ENCODE data around the gene CNNM2. TPM values are rescaled to one million over a fixed set of nuclear protein-coding genes. Genes with fewer than 3 reads are reported as not detected.
"Not testable (repeated sequence)": the region's sequence is repeated elsewhere in the genome, so short reads cannot be mapped to it uniquely, and the experiment has no call there.

Gene CNNM2
- total RNA-seq, 1 experiment from 2014 or later: 4.7 TPM

DNA sequence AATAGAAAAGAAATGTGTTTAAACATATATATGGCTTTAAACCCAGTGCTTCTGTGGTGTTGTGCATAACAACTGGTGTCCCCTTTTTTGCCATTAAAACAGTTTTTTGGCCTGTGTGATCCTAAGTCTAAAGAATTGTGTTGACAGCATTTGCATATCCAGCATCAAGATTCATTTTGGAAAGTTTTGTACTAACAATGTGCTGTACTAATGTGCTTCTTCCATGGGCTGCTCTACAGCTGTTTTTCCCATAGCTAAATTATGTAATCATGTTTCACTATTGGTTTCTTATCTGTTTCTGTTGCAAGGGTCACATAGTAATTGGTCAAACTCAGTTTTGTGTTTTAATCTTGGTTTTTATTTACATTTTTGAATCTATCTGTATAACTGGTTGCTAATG, 5.5 kb downstream of the CNNM2 start:
- DNase-seq (ENCODE audit: low read depth): no peak

DNA sequence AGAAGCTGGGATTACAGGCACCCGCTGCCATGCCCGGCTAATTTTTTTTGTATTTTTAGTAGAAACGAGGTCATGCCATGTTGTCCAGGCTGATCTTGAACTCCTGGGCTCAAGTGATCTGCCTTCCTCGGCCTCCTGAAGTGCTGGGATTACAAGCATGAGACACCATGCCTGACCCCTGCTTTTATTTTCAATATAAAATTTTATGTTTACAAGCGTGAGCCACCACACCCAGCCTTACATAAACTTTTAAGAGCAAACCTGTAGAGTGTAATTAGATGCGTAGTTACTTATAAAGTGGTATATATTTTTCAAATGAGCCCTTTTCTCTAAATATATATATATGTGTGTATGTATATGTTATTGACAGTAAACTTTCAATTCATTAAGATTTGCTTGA, 8.7 kb downstream of the CNNM2 start:
- no peak for DNase-seq (ENCODE audit: low read depth)

DNA sequence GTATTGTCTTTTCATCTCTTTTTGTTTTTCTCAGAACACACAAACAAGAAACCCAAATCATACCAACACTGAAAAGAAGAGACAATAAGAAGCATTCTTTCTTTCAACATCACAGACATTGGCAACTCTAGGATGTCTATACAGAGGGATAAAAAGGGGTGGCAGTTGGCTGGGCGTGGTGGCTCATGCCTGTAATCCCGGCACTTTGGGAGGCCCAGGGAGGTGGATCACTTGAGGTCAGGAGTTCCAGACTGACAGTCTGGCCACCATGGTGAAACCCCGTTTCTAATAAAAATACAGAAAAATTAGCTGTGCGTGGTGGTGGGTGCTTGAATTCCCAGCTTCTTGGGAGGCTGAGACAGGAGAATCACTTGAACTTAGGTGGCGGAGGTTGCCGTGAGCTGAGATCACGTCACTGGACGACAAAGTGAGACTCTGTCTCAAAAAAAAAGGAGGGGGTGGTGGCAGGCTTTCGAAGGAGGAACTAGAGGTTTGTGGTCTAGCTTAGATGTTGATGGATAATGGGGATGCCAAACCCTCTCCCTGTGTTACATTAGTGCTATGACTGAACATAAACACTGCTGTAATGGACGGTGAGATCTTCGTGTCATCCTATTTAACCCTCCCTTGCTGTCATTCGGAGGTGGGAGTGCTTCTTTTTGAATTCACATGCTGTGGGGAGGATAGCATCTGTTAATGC, 9.4 kb downstream of the CNNM2 start:
- DNase-seq (ENCODE audit: low read depth): no peak

DNA sequence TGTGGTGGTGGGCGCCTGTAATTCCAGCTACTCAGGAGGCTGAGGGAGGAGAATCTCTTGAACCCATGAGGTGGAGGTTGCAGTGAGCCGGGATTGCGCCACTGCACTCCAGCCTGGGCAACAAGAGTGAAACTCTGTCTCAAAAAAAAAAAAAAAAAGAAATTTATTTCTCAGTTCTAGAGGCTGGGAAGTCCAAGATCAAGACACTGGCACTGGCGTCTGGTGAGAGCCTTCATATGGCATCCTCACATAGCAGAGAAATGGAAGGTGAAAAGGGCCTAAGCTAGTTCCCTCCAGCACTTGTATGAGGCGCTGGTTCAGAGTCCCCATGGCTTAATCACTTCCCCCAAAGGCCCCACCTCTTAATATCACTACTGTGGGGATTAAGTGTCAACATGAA, 10.3 kb downstream of the CNNM2 start:
- DNase-seq (ENCODE audit: low read depth): not testable (repeated sequence)

DNA sequence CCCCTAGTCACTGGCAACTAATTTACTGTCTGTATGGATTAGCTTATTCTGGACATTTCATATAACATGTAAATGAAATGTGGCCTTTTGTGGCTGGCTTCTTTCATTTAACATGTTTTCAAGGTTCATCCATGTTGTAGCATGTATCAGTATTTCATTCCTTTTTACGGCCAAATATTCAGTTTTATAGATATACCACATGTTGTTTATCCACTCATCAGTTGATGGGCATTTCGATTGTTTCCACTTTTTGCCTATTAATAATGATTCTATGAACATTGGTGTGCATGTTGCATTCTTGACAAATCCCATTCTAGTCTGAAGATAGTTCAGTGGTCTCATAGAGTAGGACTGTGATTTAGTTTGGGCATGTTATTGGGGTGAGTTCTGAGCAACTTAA, 12.6 kb downstream of the CNNM2 start:
- DNase-seq (ENCODE audit: low read depth): no peak

DNA sequence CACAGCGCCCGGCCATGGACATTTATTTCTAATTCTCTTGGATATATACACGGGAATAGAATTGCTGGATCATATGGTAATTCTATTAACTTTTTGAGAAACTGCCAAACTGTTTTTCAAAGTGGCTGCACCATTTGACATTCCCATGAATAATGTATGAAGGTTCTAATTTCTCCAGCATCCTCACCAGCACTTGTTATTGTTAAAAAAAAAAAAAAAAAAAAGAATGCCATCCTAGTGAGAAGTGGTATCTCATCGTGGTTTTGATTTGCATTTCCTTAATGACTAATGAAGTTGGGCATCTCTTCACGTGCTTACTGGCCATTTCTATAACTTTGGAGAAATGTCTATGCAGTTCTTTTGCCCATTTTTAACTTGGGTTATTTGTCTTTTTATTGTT, 13.5 kb downstream of the CNNM2 start:
- no peak for DNase-seq (ENCODE audit: low read depth)

DNA sequence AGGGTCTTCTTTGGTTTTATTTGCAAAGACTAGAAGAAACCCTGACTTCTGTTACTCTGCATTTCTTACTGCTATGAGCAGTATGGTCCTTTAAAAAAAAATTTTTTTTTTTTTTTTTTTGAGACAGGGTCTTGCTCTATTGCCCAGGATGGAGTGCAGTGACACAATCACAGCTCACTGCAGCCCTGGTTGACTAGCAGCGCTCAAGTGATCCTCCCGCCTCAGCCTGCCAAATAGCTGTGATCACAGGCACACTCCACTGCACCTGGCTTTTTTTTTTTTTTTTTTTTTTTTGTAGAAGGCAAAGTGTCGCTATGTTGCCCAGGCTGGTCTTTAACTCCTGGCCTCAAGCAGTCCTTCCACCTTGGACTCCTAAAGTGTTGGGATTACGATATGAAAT, 17.4 kb downstream of the CNNM2 start:
- DNase-seq (ENCODE audit: low read depth): no peak

DNA sequence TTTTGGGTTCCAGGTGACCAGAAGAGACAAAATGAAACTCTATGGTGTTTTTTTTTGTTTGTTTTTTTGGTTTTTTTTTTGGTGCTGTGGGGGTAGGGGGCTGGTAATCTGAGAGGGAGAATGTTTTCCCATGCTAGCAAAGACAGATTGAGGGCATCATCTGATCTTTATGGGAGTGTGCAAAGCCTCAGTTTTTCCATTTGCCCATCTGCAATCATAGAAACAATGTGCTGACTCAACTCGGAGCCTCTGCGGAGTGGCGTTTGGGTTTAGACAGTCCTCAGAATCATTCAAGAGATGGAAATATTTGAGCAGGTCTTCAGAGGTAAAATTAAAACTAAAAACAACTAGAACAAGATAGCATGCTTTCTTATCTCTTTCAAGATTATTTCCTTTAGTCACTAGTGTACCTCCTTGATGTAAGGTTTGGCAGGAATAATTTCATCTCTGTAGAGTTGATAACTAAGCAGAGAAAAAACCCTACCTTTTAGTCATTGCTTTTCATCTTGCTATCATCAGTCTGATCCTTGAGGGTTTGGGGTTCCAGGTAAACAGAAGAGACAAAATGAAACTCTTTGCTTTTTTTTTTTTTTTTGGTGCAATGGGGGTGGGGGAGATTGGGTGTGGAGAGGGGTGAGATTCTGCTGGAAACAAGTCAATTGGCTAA, 18.0 kb downstream of the CNNM2 start:
- DNase-seq (ENCODE audit: low read depth): no peak

DNA sequence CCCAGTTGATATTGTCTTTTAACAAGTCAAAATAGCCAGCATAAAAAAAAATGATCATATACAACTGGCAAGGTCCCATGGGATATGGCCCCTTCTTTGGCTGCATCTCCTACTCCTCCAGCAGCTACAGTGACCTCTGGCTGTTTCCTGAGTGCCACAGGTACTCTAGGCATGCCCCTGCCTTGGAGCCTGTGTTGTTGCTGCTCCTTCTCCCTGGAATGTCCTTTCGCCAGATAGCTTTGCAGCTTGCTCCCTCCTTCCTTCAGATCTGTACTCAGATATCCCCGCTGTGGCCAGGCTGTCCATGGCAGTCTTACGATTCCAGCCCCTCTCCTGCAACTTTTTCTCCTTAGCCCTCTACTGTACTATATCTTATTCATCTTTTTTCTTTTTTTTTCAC, 23.3 kb downstream of the CNNM2 start:
- no peak for DNase-seq (ENCODE audit: low read depth)

DNA sequence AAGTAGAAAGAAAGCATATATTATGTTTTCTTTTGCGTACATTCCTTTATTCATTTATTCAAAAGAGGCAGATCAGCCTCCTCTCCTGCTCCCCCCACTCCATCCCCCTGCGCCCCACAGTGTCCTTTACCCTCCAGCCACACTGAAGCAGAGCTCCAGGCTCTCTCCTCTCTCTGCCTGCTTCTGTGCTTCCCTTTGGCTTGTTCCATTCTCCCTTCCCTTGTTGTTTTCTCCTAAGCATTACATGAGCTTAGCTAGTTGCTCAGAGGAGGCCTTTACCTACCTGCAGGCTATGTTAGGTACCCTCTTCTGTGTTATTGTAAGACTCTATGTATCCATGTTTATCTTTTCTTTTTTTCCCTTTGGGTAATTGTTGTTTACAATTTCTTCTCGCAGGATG, 27.4 kb downstream of the CNNM2 start:
- no peak for DNase-seq (ENCODE audit: low read depth)

DNA sequence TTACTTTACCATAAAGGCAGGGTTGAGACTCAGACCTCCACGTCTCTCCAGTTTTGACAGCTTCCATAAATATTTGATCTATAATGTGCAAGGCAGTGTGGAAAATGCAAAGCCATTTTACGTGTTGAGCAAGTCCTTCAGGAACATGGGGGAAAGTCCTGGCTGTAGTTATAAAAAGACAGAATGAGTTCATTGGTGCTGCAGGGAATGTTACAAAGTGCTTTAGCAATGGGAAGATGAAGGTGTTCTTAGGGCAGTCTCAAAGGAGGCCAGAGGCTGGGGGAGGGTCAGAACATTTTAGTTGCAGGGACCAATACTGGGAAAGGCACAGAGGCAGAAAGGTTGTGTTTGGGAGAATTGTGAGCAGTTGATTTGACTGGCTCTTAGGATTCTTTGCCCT, 27.9 kb downstream of the CNNM2 start:
- no peak for DNase-seq (ENCODE audit: low read depth)

DNA sequence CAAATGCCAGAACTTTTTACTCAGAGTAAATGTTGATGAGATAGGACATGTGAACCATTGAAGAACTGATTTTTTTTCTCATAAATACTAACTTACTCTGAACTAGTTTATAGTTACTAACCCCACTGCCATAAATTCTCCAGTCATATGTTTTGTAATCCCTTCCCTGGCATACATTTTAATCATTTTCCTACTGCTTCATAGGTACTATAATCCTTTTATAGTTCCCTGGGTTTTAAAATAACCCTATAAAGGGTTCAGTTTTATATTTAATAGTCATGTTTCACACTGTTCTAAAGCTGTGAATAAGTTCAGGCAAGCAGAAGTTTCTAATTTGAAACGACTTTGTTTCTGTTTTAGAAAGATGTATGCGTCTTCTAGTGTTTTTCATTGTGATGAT, 28.9 kb downstream of the CNNM2 start:
- no peak for DNase-seq (ENCODE audit: low read depth)

DNA sequence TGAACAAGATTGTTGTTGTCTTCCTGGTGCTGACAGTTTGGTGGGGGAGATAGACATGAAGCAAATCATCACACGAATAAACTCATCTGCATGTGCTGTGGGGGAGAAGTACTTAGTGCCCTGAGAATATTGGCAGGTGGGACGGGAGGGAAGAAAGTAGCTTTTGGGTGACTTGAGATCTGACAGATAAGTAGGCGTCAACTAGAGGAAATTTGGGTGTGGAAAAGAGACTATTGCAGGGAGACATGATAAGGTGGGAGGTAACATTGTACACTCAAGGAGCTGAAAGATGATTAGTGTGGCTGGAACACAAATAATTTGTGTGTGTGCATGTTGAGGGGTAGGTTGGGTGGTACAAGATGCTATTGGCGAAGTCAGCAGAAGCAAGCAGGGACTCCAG, 30.1 kb downstream of the CNNM2 start:
- no peak for DNase-seq (ENCODE audit: low read depth)

DNA sequence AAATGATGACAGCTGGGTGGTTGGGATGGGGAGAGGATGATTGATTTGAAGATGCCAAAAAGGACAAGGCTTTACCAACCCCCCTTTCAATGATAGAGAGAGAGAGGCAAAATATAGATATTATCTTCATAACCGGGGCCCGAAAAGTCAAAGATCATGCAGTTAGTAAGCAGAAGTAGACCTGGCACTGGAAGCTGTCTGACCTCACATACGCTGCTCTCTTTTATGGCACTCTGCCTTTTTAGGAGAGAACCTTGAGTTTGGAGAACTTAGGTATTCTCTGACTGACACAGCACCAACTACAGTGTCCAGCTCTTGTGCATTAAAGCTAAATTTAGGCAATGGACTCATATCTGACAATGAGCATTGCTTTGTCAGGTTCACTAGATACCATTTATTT, 30.7 kb downstream of the CNNM2 start:
- no peak for DNase-seq (ENCODE audit: low read depth)

DNA sequence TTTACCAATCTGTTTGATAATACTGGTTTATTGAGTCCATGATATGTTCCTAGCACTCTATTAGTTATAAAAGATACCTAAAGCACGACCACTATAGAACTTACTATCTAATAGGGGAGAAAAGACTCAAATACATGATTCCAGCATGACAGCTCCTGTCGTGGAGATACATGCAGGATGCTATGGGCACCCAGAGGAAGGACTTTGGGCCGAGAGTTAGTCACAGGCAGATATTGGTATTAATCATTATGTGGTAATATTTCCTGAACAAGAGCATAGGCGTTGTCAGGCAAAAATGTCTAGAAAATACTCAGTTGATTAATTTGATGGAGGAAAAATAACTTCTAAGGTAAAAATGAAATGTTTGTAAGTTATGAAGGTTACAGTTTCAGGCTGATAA, 31.8 kb downstream of the CNNM2 start:
- no peak for DNase-seq (ENCODE audit: low read depth)

DNA sequence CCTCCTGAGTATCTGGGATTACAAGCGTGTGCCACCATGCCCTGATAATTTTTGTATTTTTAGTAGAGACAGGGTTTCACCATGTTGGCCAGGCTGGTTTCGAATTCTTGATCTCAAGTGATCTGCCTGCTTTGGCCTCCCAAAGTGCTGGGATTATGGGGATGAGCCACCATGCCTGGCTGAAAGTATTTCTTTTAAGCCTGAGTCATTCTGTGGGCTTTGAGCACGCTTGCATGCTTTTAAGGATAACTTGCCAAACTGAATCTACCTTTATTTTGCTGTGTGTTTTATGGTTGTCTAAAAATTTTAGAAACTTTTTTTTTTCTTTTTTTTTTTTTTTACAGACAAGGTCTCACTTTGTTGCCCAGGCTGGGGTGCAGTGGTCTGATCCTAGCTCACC, 33.2 kb downstream of the CNNM2 start:
- no peak for DNase-seq (ENCODE audit: low read depth)

DNA sequence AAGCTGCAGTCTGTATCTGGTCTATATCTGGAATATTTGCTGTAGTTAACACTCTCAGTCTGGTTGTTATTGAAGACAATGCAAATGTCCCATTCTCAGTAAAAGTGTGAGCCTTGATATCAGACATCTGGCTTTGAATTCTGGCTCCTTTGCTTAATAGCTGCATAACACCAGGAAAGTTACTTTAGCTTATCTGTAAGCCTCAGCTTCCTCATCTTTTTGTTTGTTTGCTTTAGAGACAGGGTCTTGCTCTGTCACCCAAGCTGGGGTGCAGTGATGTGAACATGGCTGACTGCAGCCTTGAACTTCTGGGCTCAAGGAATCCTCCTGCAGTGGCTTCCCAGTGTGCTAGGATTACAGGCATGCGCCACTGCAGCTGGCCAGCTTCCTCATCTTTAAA, 41.3 kb downstream of the CNNM2 start:
- no peak for DNase-seq (ENCODE audit: low read depth)

DNA sequence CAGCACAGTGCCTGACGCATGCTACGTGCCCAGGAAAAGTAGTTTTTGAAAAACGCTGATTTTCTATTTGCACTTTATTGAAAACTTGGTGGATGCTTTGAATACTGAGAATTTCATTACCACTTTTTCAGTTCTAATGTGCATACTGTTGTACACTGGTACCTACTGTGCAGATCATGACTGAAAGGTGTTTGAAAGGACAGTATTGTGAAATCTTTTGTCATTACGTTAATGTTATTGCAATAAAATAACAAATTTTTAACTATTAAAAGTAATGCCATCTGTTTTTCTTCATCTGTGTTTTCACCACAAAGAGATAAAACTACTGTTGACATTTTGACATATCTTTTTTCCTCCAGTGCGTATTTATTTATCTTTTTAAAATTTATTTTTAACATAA, 42.1 kb downstream of the CNNM2 start:
- no peak for DNase-seq (ENCODE audit: low read depth)

DNA sequence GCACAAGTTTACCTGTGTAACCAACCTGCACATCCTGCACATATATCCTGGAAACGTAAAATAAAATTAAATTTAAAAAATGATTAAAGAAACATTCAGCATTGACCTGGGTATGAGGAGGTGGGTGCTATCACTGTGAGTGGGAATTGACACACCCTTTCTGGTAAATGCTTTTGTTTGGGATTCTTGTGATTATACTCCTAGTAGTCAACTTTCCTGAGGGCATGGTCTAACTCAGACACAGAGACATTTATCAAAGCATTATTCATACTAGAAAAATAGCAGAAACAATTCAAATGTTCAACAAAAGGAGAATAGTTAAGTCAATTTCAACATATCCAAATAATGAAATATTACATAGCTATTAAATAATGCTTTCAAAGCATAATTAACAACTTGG, 44.2 kb downstream of the CNNM2 start:
- DNase-seq (ENCODE audit: low read depth): no peak

DNA sequence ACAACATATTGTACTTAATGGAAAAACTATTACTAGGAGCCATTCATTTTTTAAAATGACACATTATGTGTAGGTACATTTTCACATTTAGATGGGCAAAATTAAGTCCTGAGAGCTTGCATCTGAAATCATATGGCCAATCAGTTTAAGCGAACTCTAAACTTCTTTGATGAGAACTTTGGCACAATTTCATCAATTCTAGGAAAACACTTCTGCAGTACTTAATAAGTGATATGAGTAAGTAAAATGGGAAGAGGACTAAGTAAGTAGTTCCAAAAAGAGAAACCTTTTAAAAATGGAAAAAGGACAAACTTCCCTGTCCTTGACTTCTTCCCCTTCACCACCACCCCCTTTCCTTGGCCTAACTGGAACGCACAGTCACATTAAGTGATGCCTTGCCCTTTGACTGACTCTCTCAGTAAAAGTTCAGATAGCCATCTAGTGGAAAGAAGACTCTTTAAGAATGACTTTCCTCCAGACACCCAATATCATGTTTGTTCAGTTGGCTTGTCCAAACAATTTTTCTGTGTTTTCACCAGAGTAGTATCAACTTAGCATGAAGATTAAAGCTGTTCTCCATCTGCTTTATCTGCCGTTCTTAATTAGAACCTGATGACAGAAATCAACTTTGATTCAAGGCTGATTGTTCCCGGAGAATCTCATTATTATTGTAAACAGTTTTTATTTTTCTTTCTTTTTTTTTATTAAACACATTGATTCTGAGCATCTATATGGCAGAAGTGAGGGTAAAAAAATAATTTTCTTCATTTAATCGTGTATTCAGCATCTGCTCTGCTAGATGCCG, 45.1 kb downstream of the CNNM2 start:
- DNase-seq (ENCODE audit: low read depth): no peak

DNA sequence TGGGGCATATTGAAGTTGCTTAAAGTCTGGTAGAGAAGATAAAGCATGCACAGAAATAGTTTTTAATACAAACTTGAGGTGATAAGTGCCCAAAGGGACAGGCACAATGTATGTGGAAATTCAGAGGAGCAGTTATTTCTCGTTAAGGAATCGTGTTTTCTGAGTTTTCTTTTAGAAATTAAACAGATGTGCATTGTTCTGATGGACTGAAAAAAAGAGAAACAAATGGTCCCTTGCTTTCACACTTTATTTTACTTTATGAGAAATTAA, 45.6 kb downstream of the CNNM2 start:
- DNase-seq (ENCODE audit: low read depth): no peak

DNA sequence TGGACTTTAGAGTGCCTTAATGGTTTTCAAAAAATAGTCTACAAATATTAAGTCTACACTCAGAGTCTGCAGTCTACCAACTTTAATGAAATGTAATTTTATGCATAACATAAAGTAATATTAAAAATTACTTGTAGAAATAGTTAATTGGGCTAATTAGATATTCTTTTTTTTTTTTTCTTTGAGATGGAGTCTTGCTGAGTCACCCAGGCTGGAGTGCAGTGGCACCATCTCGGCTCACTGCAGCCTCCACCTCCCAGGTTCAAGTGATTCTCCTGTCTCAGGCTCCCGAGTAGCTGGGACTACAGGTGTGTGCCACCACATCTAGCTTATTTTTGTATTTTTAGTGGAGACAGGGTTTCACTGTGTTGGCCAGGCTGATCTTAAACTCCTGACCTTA, 46.0 kb downstream of the CNNM2 start:
- DNase-seq (ENCODE audit: low read depth): not testable (repeated sequence)

DNA sequence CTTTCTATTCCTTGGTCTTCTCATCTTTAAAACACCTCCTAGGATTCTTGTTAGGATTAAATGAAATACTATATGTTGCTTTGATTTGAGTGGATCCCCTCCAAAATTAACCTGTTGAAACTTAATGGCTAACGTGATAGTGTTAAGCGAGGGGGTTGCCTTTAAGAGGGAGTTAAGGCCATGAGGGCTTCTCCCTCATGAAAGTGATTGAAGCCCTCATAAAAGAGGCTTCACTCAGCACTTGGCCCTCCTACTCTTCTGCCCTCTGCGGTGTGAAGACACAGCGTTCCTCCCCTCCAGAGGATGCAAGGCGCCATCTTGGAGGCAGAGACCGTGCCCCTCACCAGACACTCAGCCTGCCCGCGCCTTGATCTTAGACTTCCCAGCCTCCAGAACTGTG, 46.6 kb downstream of the CNNM2 start:
- DNase-seq (ENCODE audit: low read depth): no peak

Data from HT1080 (cell line).